ENCODE measurements around the gene MDM1. TPM values are rescaled to one million over a fixed set of nuclear protein-coding genes. Genes with fewer than 3 reads are reported as not detected.

The MDM1 gene
- polyA plus RNA-seq, 3 donors = 6.7 to 10.9 (median 10.3) TPM

GRCh38 chr12:68335462-68335861, 3.3 kb upstream of the MDM1 start:
- H2AFZ ChIP-seq (ENCODE audit: insufficient read depth, low read depth, low read length, poor library complexity, severe bottlenecking) = no peak overlapping the region
- Mint-ChIP-seq H3K27me3 (ENCODE audit: low read depth in 3 of 3) (peaks cover 0 to 1% (median 0%) of the 10 kb centered on the region in 3 donors), H3K9me3 (no peaks in the 10 kb centered on the region), H3K4me1 (peaks cover 24% of the 10 kb centered on the region), H3K4me3 (no peak overlapping the region), H3K27ac (no peak overlapping the region), H3K36me3 (no peaks in the 10 kb centered on the region)
- no peak overlapping the region for H3K27ac ChIP-seq (ENCODE audit: low read depth in 1 of 2, low read length in 2 of 2)
- DNase-seq = no peak
- H3K79me2 ChIP-seq (ENCODE audit: insufficient read depth, low read length) = peaks cover 15% of the 10 kb centered on the region
- no CpG with 5 or more reads among the region's 3 CpGs for WGBS (ENCODE audit: insufficient coverage)
- H3K4me2 ChIP-seq (replicated peaks; ENCODE audit: extremely low read depth, low read length, poor library complexity, severe bottlenecking) = no peak overlapping the region
- no peak overlapping the region for H3K4me3 ChIP-seq (replicated peaks in 1 of 3; ENCODE audit: low read depth in 2 of 3, low read length in 3 of 3)
- no peak overlapping the region for H3K9ac ChIP-seq (ENCODE audit: insufficient read depth, low read length, poor library complexity, severe bottlenecking)
- intact Hi-C loops (cut with micrococcal nuclease) = no loop called here
- no peaks in the 10 kb centered on the region for H3K36me3 ChIP-seq (replicated peaks in 1 of 2; ENCODE audit: control insufficient read depth in 1 of 2, insufficient read depth in 2 of 2, low read length in 2 of 2)
- peaks cover 14 to 17% of the 10 kb centered on the region in 2 donors for H3K4me1 ChIP-seq (ENCODE audit: control insufficient read depth in 1 of 2, insufficient read depth in 2 of 2, low read length in 2 of 2)
- H3K9me3 ChIP-seq (replicated peaks in 1 of 2; ENCODE audit: control insufficient read depth in 1 of 2, insufficient read depth in 1 of 2, low read length in 2 of 2) = no peaks in the 10 kb centered on the region
- TF ChIP-seq CTCF (IDR thresholded peaks at IDR 0.05) = no peak
- no peaks in the 10 kb centered on the region for H4K20me1 ChIP-seq (ENCODE audit: insufficient read depth, low read length)
- no peaks in the 10 kb centered on the region for H3K27me3 ChIP-seq (ENCODE audit: control insufficient read depth in 2 of 2, insufficient read depth in 2 of 2, low read length in 2 of 2)

- TF ChIP-seq CTCF (IDR thresholded peaks at IDR 0.05) = peak; percentile 17
- peaks cover 15 to 17% of the 10 kb centered on the region in 2 donors for H3K4me1 ChIP-seq (ENCODE audit: control insufficient read depth in 1 of 2, insufficient read depth in 2 of 2, low read length in 2 of 2)
- no peaks in the 10 kb centered on the region for H3K9me3 ChIP-seq (replicated peaks in 1 of 2; ENCODE audit: control insufficient read depth in 1 of 2, insufficient read depth in 1 of 2, low read length in 2 of 2)
- no peak overlapping the region for H3K9ac ChIP-seq (ENCODE audit: insufficient read depth, low read length, poor library complexity, severe bottlenecking)
- no peaks in the 10 kb centered on the region for H4K20me1 ChIP-seq (ENCODE audit: insufficient read depth, low read length)
- peaks cover 0 to 2% of the 10 kb centered on the region in 2 donors for H3K36me3 Mint-ChIP-seq
- peaks cover 15% of the 10 kb centered on the region for H3K79me2 ChIP-seq (ENCODE audit: insufficient read depth, low read length)
- H2AFZ ChIP-seq (ENCODE audit: insufficient read depth, low read depth, low read length, poor library complexity, severe bottlenecking) = peak overlapping the region; percentile 64
- H3K27me3 Mint-ChIP-seq (ENCODE audit: low read depth in 3 of 3) = no peaks in the 10 kb centered on the region
- peak in 2 of 3 donors; percentile 49 for DNase-seq
- intact Hi-C loops (cut with micrococcal nuclease) = loop anchor here (5.0 kb wide), 1 partner anchor 278 kb away; the partner anchor contains the start of gene RAP1B (in 2 of the 2)
- no peaks in the 10 kb centered on the region for H3K9me3 Mint-ChIP-seq
- H3K27ac Mint-ChIP-seq = peak overlapping the region in 4 of 7 donors; percentile 4 to 72 (median 30)
- no peak overlapping the region for H3K27ac ChIP-seq (ENCODE audit: low read depth in 1 of 2, low read length in 2 of 2)
- H3K4me3 ChIP-seq (replicated peaks in 1 of 3; ENCODE audit: low read depth in 2 of 3, low read length in 3 of 3) = no peak overlapping the region
- peaks cover 30% of the 10 kb centered on the region for H3K4me1 Mint-ChIP-seq
- H3K4me3 Mint-ChIP-seq = no peak overlapping the region
- 25% methylated on average over 4 of the region's 4 CpGs for WGBS (ENCODE audit: insufficient coverage)
- no peak overlapping the region for H3K4me2 ChIP-seq (replicated peaks; ENCODE audit: extremely low read depth, low read length, poor library complexity, severe bottlenecking)
- H3K27me3 ChIP-seq (ENCODE audit: control insufficient read depth in 2 of 2, insufficient read depth in 2 of 2, low read length in 2 of 2) = no peaks in the 10 kb centered on the region
- no peaks in the 10 kb centered on the region for H3K36me3 ChIP-seq (replicated peaks in 1 of 2; ENCODE audit: control insufficient read depth in 1 of 2, insufficient read depth in 2 of 2, low read length in 2 of 2)
Measured at GRCh38 chr12:68334132-68334531, 2.0 kb upstream of the MDM1 start.

All from CD14-positive monocyte (primary cell).